ENCODE results near the gene GANC. TPM values are rescaled to one million over a fixed set of nuclear protein-coding genes. Genes with fewer than 3 reads are reported as not detected.
"Not testable (repeated sequence)": the region's sequence is repeated elsewhere in the genome, so short reads cannot be mapped to it uniquely, and the experiment has no call there.

GANC gene
- total RNA-seq, 1 experiment from 2014 or later: 10.8 TPM

GRCh38 chr15:42273900-42274701 lies 1.1 kb downstream of the GANC start:
- Histone ChIP-seq H3K27me3 (ENCODE audit: control insufficient read depth, insufficient read depth, low read length) (no peaks in the 10 kb centered on the region), H3K36me3 (replicated peaks; ENCODE audit: control insufficient read depth, insufficient read depth, low read length) (no peaks in the 10 kb centered on the region; the same call in 1 of the 2 replicates), H3K4me3 (ENCODE audit: insufficient read depth, low read depth, low read length) (peak overlapping the region; percentile 59)
- no peak for DNase-seq

- Histone ChIP-seq H3K4me3 (ENCODE audit: insufficient read depth, low read depth, low read length) (no peak overlapping the region; the same call in 1 of the 2 replicates), H3K36me3 (replicated peaks; ENCODE audit: control insufficient read depth, insufficient read depth, low read length) (no peaks in the 10 kb centered on the region; the same call in 1 of the 2 replicates), H3K27me3 (ENCODE audit: control insufficient read depth, insufficient read depth, low read length) (no peaks in the 10 kb centered on the region)
- DNase-seq: no peak
Observed at GRCh38 chr15:42274702-42274989, 1.6 kb downstream of the GANC start.

GRCh38 chr15:42275780-42276391 lies 2.9 kb downstream of the GANC start:
- no peaks in the 10 kb centered on the region for H3K27me3 ChIP-seq (ENCODE audit: control insufficient read depth, insufficient read depth, low read length)
- no peak for DNase-seq
- no peak overlapping the region for H3K4me3 ChIP-seq (ENCODE audit: insufficient read depth, low read depth, low read length)
- H3K36me3 ChIP-seq (replicated peaks; ENCODE audit: control insufficient read depth, insufficient read depth, low read length): peaks cover 3% of the 10 kb centered on the region

- peaks cover 3% of the 10 kb centered on the region for H3K36me3 ChIP-seq (replicated peaks; ENCODE audit: control insufficient read depth, insufficient read depth, low read length)
- no peak for DNase-seq
- no peak overlapping the region for H3K4me3 ChIP-seq (ENCODE audit: insufficient read depth, low read depth, low read length)
- no peaks in the 10 kb centered on the region for H3K27me3 ChIP-seq (ENCODE audit: control insufficient read depth, insufficient read depth, low read length)
Observed at GRCh38 chr15:42276762-42277161, 3.8 kb downstream of the GANC start.

- H3K36me3 ChIP-seq (replicated peaks; ENCODE audit: control insufficient read depth, insufficient read depth, low read length): peaks cover 3% of the 10 kb centered on the region
- no peak overlapping the region for H3K4me3 ChIP-seq (ENCODE audit: insufficient read depth, low read depth, low read length)
- DNase-seq: no peak
- no peaks in the 10 kb centered on the region for H3K27me3 ChIP-seq (ENCODE audit: control insufficient read depth, insufficient read depth, low read length)
Observed at GRCh38 chr15:42279234-42279723, 6.3 kb downstream of the GANC start.

GRCh38 chr15:42282344-42282743 lies 9.3 kb downstream of the GANC start:
- H3K36me3 ChIP-seq (replicated peaks; ENCODE audit: control insufficient read depth, insufficient read depth, low read length): peaks cover 3% of the 10 kb centered on the region

GRCh38 chr15:42282926-42283325 lies 9.9 kb downstream of the GANC start:
- Histone ChIP-seq H3K4me3 (ENCODE audit: insufficient read depth, low read depth, low read length) (no peak overlapping the region), H3K27me3 (ENCODE audit: control insufficient read depth, insufficient read depth, low read length) (no peaks in the 10 kb centered on the region), H3K36me3 (replicated peaks; ENCODE audit: control insufficient read depth, insufficient read depth, low read length) (peaks cover 3% of the 10 kb centered on the region)
- no peak for DNase-seq

More at GRCh38 chr15:42282344-42282743, 9.3 kb downstream of the GANC start:
- Histone ChIP-seq H3K27me3 (ENCODE audit: control insufficient read depth, insufficient read depth, low read length) (no peaks in the 10 kb centered on the region), H3K4me3 (ENCODE audit: insufficient read depth, low read depth, low read length) (no peak overlapping the region)
- no peak for DNase-seq

- Histone ChIP-seq H3K27me3 (ENCODE audit: control insufficient read depth, insufficient read depth, low read length) (no peaks in the 10 kb centered on the region), H3K4me3 (ENCODE audit: insufficient read depth, low read depth, low read length) (no peak overlapping the region), H3K36me3 (replicated peaks; ENCODE audit: control insufficient read depth, insufficient read depth, low read length) (peaks cover 3% of the 10 kb centered on the region)
- DNase-seq: no peak
Observed at GRCh38 chr15:42283671-42284070, 10.7 kb downstream of the GANC start.

- Histone ChIP-seq H3K27me3 (ENCODE audit: control insufficient read depth, insufficient read depth, low read length) (no peaks in the 10 kb centered on the region), H3K4me3 (ENCODE audit: insufficient read depth, low read depth, low read length) (no peak overlapping the region), H3K36me3 (replicated peaks; ENCODE audit: control insufficient read depth, insufficient read depth, low read length) (peaks cover 3% of the 10 kb centered on the region)
- no peak for DNase-seq
Observed at GRCh38 chr15:42284551-42284950, 11.6 kb downstream of the GANC start.

- Histone ChIP-seq H3K36me3 (replicated peaks; ENCODE audit: control insufficient read depth, insufficient read depth, low read length) (peaks cover 3% of the 10 kb centered on the region), H3K4me3 (ENCODE audit: insufficient read depth, low read depth, low read length) (no peak overlapping the region), H3K27me3 (ENCODE audit: control insufficient read depth, insufficient read depth, low read length) (no peaks in the 10 kb centered on the region)
- no peak for DNase-seq
Observed at GRCh38 chr15:42285034-42285433, 12.0 kb downstream of the GANC start.

- no peaks in the 10 kb centered on the region; the same call in 1 of the 2 replicates for H3K36me3 ChIP-seq (replicated peaks; ENCODE audit: control insufficient read depth, insufficient read depth, low read length)
- no peaks in the 10 kb centered on the region for H3K27me3 ChIP-seq (ENCODE audit: control insufficient read depth, insufficient read depth, low read length)
- no peak for DNase-seq
- no peak overlapping the region for H3K4me3 ChIP-seq (ENCODE audit: insufficient read depth, low read depth, low read length)
Observed at GRCh38 chr15:42286445-42287029, 13.5 kb downstream of the GANC start.

GRCh38 chr15:42287931-42288330 lies 14.9 kb downstream of the GANC start:
- DNase-seq: no peak
- H3K27me3 ChIP-seq (ENCODE audit: control insufficient read depth, insufficient read depth, low read length): no peaks in the 10 kb centered on the region
- no peak overlapping the region for H3K4me3 ChIP-seq (ENCODE audit: insufficient read depth, low read depth, low read length)
- no peaks in the 10 kb centered on the region; the same call in none of the 2 replicates for H3K36me3 ChIP-seq (replicated peaks; ENCODE audit: control insufficient read depth, insufficient read depth, low read length)

- H3K36me3 ChIP-seq (replicated peaks; ENCODE audit: control insufficient read depth, insufficient read depth, low read length): no peaks in the 10 kb centered on the region; the same call in 1 of the 2 replicates
- no peaks in the 10 kb centered on the region for H3K27me3 ChIP-seq (ENCODE audit: control insufficient read depth, insufficient read depth, low read length)
- H3K4me3 ChIP-seq (ENCODE audit: insufficient read depth, low read depth, low read length): no peak overlapping the region
- DNase-seq: no peak
Observed at GRCh38 chr15:42289166-42289565, 16.2 kb downstream of the GANC start.

GRCh38 chr15:42301004-42301403 lies 28.0 kb downstream of the GANC start:
- H3K27me3 ChIP-seq (ENCODE audit: control insufficient read depth, insufficient read depth, low read length); H3K4me3 ChIP-seq (ENCODE audit: insufficient read depth, low read depth, low read length); H3K36me3 ChIP-seq (replicated peaks; ENCODE audit: control insufficient read depth, insufficient read depth, low read length); DNase-seq: not testable (repeated sequence)

GRCh38 chr15:42306681-42307080 lies 33.7 kb downstream of the GANC start:
- Histone ChIP-seq H3K27me3 (ENCODE audit: control insufficient read depth, insufficient read depth, low read length) (no peaks in the 10 kb centered on the region), H3K36me3 (replicated peaks; ENCODE audit: control insufficient read depth, insufficient read depth, low read length) (no peaks in the 10 kb centered on the region), H3K4me3 (ENCODE audit: insufficient read depth, low read depth, low read length) (no peak overlapping the region)
- no peak for DNase-seq

Data from H7 (cell line).